Subcutaneous abdominal adipose tissue (tissue), 5 donors: ENCODE measurements around the gene ABCA13.

ENCODE experiments used
- H3K27ac ChIP-seq: one replicate; pipeline ENCODE4 v1.7.0; 2013; ENCODE audit warnings: low read depth, mild to moderate bottlenecking, inconsistent platforms, low read length, moderate library complexity
- H3K27me3 ChIP-seq, 5 donors: one replicate each; pipeline ENCODE4 v1.7.0; 2013; ENCODE audit warnings: low read length in 5 of 5, inconsistent platforms in 1 of 5; ENCODE audit not compliant: control insufficient read depth in 5 of 5, insufficient read depth in 4 of 5
- H3K36me3 ChIP-seq, 5 donors: one replicate each; pipeline ENCODE4 v1.7.0; 2013; ENCODE audit warnings: low read length in 5 of 5; ENCODE audit not compliant: control insufficient read depth in 5 of 5, insufficient read depth in 5 of 5
- H3K4me1 ChIP-seq, 5 donors: one replicate each; pipeline ENCODE4 v1.7.0; 2013; ENCODE audit warnings: low read length in 5 of 5, mild to moderate bottlenecking in 3 of 5, moderate library complexity in 1 of 5; ENCODE audit not compliant: control insufficient read depth in 5 of 5, insufficient read depth in 5 of 5
- H3K4me3 ChIP-seq, 5 donors: one replicate each; pipeline ENCODE4 v1.7.0; 2013; ENCODE audit warnings: low read length in 5 of 5, low read depth in 1 of 5
- H3K9ac ChIP-seq, 5 donors: one replicate each; pipeline ENCODE4 v1.7.0; 2013; ENCODE audit warnings: low read length in 5 of 5, mild to moderate bottlenecking in 4 of 5, moderate library complexity in 3 of 5
- H3K9me3 ChIP-seq, 5 donors: one replicate each; pipeline ENCODE4 v1.7.0; 2013; ENCODE audit warnings: low read length in 5 of 5; ENCODE audit not compliant: control insufficient read depth in 5 of 5
- donor health status: healthy.
- donor health status: healthy.
- donor health status: healthy.
- donor health status: healthy.
- donor health status: healthy.

ABCA13 gene

DNA sequence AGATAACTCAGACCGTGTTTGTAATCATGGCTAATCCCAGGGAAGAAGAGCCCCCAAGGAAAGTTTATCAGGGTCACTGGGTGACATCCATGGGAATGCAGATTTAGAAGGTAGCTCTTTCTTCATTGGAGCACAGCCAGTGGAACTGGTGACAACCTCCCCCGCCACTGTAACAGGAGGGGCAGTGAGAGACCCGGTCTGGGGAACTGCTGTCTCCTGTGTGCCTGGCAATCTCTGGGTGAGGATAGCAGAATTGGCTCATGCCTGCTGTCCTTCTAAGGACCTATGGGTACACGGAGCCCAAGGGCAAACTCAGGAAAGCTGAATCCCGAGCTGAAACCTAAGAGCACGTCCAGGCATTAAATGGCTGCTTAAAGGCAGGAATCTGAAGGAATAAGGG, 341.6 kb downstream of the ABCA13 start:
- H3K9me3 ChIP-seq = no peaks in the 10 kb centered on the region

DNA sequence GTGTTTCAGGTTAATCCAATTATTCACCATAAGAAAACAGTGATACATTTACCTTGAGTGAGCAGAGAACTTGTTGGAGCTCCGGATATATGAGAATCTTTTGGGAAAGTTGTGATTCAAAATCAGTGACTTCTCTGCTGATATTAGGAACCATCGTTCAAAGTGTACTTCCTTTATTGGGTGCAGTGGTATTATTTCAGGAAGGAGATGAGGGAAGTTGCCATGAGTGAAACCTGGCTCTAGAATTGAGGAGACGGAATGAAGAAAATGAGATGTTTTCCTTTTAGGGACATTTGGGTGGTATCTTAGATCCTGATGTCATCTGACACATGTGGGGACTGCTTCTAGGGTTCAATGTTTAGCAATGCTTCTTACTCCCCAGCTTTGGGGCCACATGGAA, 343.9 kb downstream of the ABCA13 start:
- Histone ChIP-seq H3K27ac (no peak overlapping the region), H3K9ac (no peak overlapping the region), H3K27me3 (peaks cover 0 to 3% (median 0%) of the 10 kb centered on the region in 5 donors), H3K9me3 (no peaks in the 10 kb centered on the region), H3K4me3 (no peak overlapping the region), H3K4me1 (no peaks in the 10 kb centered on the region), H3K36me3 (no peaks in the 10 kb centered on the region)

More for the DNA sequence above, 341.6 kb downstream of the ABCA13 start:
- H3K4me1 ChIP-seq = no peaks in the 10 kb centered on the region
- H3K36me3 ChIP-seq = no peaks in the 10 kb centered on the region
- no peak overlapping the region for H3K4me3 ChIP-seq
- peaks cover 0 to 3% (median 0%) of the 10 kb centered on the region in 5 donors for H3K27me3 ChIP-seq
- H3K27ac ChIP-seq = no peak overlapping the region
- no peak overlapping the region for H3K9ac ChIP-seq

DNA sequence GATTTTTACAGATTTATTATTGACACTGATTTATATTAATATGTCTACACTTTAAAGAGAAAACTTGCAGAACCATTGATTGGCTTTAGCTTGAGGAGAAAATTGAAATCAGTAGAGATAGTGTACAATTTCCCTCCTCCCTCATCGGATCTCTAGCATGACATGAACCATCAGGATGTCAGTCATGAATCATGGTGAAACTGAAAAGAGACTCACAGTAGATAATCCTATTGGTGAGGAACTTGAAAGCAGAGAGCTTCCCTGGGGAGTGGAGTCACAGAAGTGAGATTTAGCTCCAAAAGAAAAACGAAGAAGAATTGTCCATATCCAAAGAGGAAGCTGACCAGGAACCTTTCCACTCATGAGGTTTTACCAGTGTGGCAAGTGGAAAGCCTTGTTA, 346.8 kb downstream of the ABCA13 start:
- Histone ChIP-seq H3K36me3 (no peaks in the 10 kb centered on the region), H3K27me3 (no peaks in the 10 kb centered on the region), H3K9me3 (no peaks in the 10 kb centered on the region), H3K4me1 (no peaks in the 10 kb centered on the region), H3K4me3 (no peak overlapping the region), H3K9ac (no peak overlapping the region), H3K27ac (no peak overlapping the region)

DNA sequence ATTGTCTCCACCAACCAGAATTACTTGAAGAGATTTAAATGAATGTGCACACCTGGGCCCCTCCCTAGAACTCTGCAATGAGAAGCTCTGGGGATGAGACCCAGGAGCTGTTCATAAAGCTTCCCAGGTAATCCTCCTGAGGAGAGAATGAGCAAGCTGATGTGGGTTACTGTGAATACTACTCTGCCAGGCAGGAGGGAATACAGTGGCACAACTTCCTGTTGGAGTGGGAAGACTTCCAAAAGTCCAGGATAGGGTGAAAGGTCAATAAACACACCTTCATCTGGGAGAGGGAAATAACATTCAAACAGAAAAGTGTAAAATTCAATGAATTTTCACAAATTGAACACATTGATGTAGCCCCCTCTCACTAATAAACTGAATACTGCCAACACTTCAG, 351.4 kb downstream of the ABCA13 start:
- Histone ChIP-seq H3K27me3 (no peaks in the 10 kb centered on the region), H3K4me3 (no peak overlapping the region), H3K4me1 (no peaks in the 10 kb centered on the region), H3K27ac (no peak overlapping the region), H3K36me3 (no peaks in the 10 kb centered on the region), H3K9ac (no peak overlapping the region), H3K9me3 (no peaks in the 10 kb centered on the region)

DNA sequence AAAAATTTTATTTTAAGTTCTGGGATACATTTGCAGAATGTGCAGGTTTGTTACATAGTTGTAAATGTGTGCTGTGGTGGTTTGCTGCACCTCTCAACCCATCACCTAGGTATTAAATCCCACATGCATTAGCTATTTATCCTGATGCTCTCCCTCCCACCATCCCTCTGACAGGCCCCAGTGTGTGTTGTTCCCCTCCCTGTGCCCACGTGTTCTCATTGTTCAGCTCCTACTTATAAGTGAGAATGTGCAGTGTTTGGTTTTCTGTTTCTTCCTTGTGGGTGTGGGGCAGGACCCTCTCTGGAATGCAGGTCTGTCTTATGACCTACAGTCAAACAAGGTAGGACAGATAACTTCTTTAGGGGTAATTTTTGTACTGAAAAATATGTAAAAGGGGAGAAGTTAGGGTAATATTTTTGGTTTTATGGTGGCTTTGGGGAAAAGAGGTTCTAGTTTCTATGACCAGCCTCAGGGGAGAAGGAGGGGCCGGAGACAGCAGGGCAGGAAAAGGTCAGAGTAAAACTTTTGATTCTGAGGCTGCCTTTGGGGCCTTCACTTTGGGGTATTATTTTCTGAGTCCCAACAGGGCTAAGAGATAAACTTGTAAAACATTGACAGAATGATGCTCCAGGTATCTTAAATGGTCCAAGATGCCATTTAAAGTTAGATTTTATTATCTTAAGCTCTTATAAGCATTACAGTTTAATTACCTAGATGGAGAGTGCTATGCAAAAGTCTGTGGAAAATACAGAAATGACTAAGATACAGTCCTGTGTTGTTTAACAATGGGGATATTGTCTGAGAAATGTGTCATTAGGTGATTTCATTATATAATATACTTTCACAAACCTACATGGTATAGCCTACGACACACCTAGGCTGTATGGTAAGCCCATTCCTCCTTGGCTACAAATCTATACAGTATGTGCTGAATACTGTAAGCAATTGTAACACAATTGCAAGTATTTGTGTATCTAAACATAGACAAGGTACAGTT, 354.8 kb downstream of the ABCA13 start:
- Histone ChIP-seq H3K9ac (no peak overlapping the region), H3K27me3 (no peaks in the 10 kb centered on the region), H3K4me3 (no peak overlapping the region), H3K36me3 (no peaks in the 10 kb centered on the region), H3K4me1 (no peaks in the 10 kb centered on the region), H3K9me3 (no peaks in the 10 kb centered on the region), H3K27ac (no peak overlapping the region)

DNA sequence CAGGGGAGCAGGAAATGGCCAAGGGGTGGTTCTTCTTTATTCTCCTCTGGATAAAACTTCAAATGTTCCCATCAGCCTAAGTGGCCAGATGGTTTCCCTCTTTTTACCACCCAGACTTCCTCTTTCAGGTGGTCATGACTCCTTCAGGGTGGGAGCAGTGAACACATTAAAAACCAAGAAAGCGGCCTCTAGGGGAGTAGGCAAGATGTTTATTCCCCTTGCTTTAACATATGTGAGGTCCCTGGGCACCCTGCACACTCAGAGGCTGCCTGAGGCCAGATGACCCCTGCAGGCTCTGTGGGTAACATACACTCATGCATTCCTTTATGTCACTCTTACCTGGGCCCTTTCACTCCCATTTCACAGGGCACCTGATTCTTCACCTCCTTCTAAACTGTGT, 357.4 kb downstream of the ABCA13 start:
- H3K36me3 ChIP-seq = no peaks in the 10 kb centered on the region
- H3K27ac ChIP-seq = no peak overlapping the region
- H3K4me3 ChIP-seq = no peak overlapping the region
- peaks cover 0 to 2% (median 0%) of the 10 kb centered on the region in 5 donors for H3K9me3 ChIP-seq
- H3K9ac ChIP-seq = no peak overlapping the region
- H3K27me3 ChIP-seq = no peaks in the 10 kb centered on the region
- no peaks in the 10 kb centered on the region for H3K4me1 ChIP-seq

DNA sequence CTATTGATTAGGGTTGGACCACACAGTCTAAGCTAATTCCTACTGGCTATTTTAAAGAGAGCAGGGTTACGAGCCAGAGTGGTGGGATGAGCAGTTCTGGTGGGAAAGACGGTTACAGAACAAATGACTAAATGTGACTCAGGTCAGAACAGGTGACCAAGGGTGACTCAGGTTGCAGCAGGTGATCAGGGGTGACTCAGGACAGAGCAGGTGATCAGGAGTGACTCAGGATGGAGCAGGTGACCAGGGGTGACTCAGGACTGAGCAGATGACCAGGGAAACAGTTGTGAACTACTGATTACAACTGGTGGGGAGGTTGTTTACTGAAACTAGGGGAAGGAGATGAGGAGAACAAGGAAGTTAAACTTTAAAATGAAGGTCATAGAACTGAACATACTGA, 366.3 kb downstream of the ABCA13 start:
- Histone ChIP-seq H3K27ac (no peak overlapping the region), H3K4me1 (no peaks in the 10 kb centered on the region), H3K27me3 (no peaks in the 10 kb centered on the region), H3K36me3 (no peaks in the 10 kb centered on the region), H3K9me3 (peaks cover 0 to 8% (median 5%) of the 10 kb centered on the region in 5 donors), H3K4me3 (no peak overlapping the region), H3K9ac (no peak overlapping the region)

DNA sequence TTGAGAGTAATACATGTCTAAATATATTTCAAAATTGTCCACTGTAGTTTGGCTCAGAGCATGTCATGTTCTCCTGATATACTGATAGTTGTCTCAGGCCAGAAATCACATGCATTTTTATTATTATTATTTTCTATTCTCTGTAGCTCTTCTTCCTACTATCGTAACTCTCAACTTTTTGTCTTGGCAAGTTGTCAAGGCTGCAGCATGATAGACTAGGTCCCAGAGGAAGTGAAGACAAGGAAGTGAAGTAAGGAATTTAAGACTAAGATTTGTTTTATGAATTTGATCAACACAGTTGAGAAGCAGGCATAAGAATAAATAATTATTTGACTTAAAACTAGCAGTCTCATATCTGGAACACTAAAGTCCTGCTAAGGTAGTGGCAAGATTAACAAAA, 369.5 kb downstream of the ABCA13 start:
- peaks cover 0 to 8% (median 5%) of the 10 kb centered on the region in 5 donors for H3K9me3 ChIP-seq
- no peak overlapping the region for H3K27ac ChIP-seq
- H3K4me1 ChIP-seq = no peaks in the 10 kb centered on the region
- no peak overlapping the region for H3K9ac ChIP-seq
- no peaks in the 10 kb centered on the region for H3K27me3 ChIP-seq
- no peak overlapping the region for H3K4me3 ChIP-seq
- H3K36me3 ChIP-seq = no peaks in the 10 kb centered on the region

DNA sequence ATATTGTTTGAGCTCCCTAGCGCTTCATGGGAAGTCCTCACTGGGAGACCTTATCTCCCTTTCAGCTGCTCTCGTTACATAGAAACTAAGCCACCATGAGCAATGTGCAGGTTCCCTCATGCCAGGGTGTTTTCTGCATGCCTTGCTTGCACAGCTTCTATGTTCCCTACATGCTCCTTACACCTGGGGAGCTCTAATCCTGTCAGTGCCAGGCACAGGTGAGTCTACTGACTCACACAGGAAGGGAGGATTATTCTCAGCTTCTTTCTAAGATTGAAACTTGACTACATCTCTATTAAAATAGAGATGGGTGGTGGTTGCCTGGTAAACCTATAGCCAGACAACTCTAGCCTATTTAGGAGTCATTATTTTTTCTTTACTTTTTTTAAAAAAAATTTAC, 377.4 kb downstream of the ABCA13 start:
- Histone ChIP-seq H3K9ac (no peak overlapping the region), H3K27me3 (no peaks in the 10 kb centered on the region)

DNA sequence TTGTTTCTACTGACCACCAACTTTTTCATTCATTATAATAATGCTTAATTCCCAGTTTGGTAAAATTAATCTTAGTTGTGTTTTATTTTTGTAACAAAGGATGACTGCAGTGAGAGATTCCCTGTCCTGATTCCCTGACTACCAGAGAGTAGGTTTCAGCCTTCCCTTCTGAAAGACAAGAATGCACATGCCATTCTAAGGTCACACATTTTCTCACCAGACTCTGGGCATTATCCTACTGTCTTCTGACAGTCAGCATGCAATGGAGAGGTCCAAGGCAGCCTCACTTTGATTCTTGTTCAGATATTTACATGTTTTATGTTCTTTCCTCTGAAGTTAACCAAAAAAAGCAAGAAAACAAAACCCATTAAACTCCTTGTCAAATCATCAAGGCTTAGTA, 380.4 kb downstream of the ABCA13 start:
- no peaks in the 10 kb centered on the region for H3K4me1 ChIP-seq
- no peak overlapping the region for H3K9ac ChIP-seq
- no peak overlapping the region for H3K4me3 ChIP-seq
- peaks cover 0 to 2% (median 0%) of the 10 kb centered on the region in 5 donors for H3K9me3 ChIP-seq
- no peaks in the 10 kb centered on the region for H3K27me3 ChIP-seq
- H3K36me3 ChIP-seq = no peaks in the 10 kb centered on the region
- no peak overlapping the region for H3K27ac ChIP-seq

More for the DNA sequence above, 377.4 kb downstream of the ABCA13 start:
- no peak overlapping the region for H3K27ac ChIP-seq
- no peak overlapping the region for H3K4me3 ChIP-seq
- H3K4me1 ChIP-seq = no peaks in the 10 kb centered on the region
- H3K9me3 ChIP-seq = peaks cover 0 to 2% (median 0%) of the 10 kb centered on the region in 5 donors
- H3K36me3 ChIP-seq = no peaks in the 10 kb centered on the region
